ENCODE results near the gene PRKAG2. TPM values are rescaled to one million over a fixed set of nuclear protein-coding genes. Genes with fewer than 3 reads are reported as not detected.

The PRKAG2 gene
- total RNA-seq, 4 donors from 2014 or later, result 8.9 to 35.1 (median 13.6) TPM

- 61 to 76% methylated on average over 8 to 9 of the region's 9 CpGs for WGBS, 2 donors
- intact Hi-C loops (cut with DNase I), result no loop called here
- H3K4me3 ChIP-seq, result no peak overlapping the region
- no peaks in the 10 kb centered on the region for H3K4me1 ChIP-seq
- no peak for DNase-seq
- H3K27me3 ChIP-seq, result peaks cover 0 to 37% (median 0%) of the 10 kb centered on the region in 4 donors
- no peaks in the 10 kb centered on the region for H3K36me3 ChIP-seq
- TF ChIP-seq CTCF (IDR thresholded peaks at IDR 0.05) (no peak), POLR2A (IDR thresholded peaks at IDR 0.05) (no peak)
- H3K27ac ChIP-seq, result no peak overlapping the region
- peaks cover 0 to 4% (median 0%) of the 10 kb centered on the region in 3 donors for H3K9me3 ChIP-seq
Measured at GRCh38 chr7:151905353-151905752, 28.4 kb upstream of the PRKAG2 start.

GRCh38 chr7:151904270-151904669, 27.4 kb upstream of the PRKAG2 start:
- Histone ChIP-seq H3K27ac (no peak overlapping the region), H3K36me3 (no peaks in the 10 kb centered on the region), H3K4me1 (no peaks in the 10 kb centered on the region), H3K9me3 (peaks cover 0 to 4% (median 0%) of the 10 kb centered on the region in 3 donors), H3K4me3 (no peak overlapping the region), H3K27me3 (peaks cover 0 to 48% (median 0%) of the 10 kb centered on the region in 4 donors)
- DNase-seq, result no peak
- no peak for TF ChIP-seq POLR2A (IDR thresholded peaks at IDR 0.05)
- no peak for TF ChIP-seq CTCF (IDR thresholded peaks at IDR 0.05)
- intact Hi-C loops (cut with DNase I), result no loop called here
- WGBS, 2 donors, result 69 to 71% methylated on average over 5 to 6 of the region's 7 CpGs

GRCh38 chr7:151903249-151904032, 26.5 kb upstream of the PRKAG2 start:
- WGBS, 2 donors, result 62 to 64% methylated on average over 5 of the region's 9 CpGs
- H3K4me1 ChIP-seq, result no peaks in the 10 kb centered on the region
- H3K36me3 ChIP-seq, result no peaks in the 10 kb centered on the region
- no peak overlapping the region for H3K27ac ChIP-seq
- intact Hi-C loops (cut with DNase I), result no loop called here
- H3K4me3 ChIP-seq, result no peak overlapping the region
- DNase-seq, result no peak
- peaks cover 0 to 52% (median 0%) of the 10 kb centered on the region in 4 donors for H3K27me3 ChIP-seq
- peaks cover 0 to 4% (median 0%) of the 10 kb centered on the region in 3 donors for H3K9me3 ChIP-seq
- TF ChIP-seq POLR2A (IDR thresholded peaks at IDR 0.05) (no peak), CTCF (IDR thresholded peaks at IDR 0.05) (no peak)

GRCh38 chr7:151902311-151902710, 25.4 kb upstream of the PRKAG2 start:
- 82 to 84% methylated on average over 12 to 17 of the region's 17 CpGs for WGBS, 2 donors
- Histone ChIP-seq H3K4me3 (no peak overlapping the region), H3K27me3 (peaks cover 0 to 51% (median 0%) of the 10 kb centered on the region in 4 donors), H3K36me3 (no peaks in the 10 kb centered on the region), H3K9me3 (peaks cover 0 to 4% (median 0%) of the 10 kb centered on the region in 3 donors), H3K4me1 (peaks cover 0 to 8% (median 0%) of the 10 kb centered on the region in 3 donors), H3K27ac (no peak overlapping the region)
- TF ChIP-seq POLR2A (IDR thresholded peaks at IDR 0.05), result no peak
- TF ChIP-seq CTCF (IDR thresholded peaks at IDR 0.05), result no peak
- intact Hi-C loops (cut with DNase I), result no loop called here
- DNase-seq, result no peak

GRCh38 chr7:151901828-151902227, 24.9 kb upstream of the PRKAG2 start:
- Histone ChIP-seq H3K36me3 (no peaks in the 10 kb centered on the region), H3K4me1 (peaks cover under 1 to 13% (median 3%) of the 10 kb centered on the region in 3 donors), H3K9me3 (no peaks in the 10 kb centered on the region), H3K4me3 (no peak overlapping the region), H3K27me3 (peaks cover 0 to 51% (median 0%) of the 10 kb centered on the region in 4 donors), H3K27ac (no peak overlapping the region)
- WGBS, 2 donors, result 78 to 88% methylated on average over 5 of the region's 5 CpGs
- TF ChIP-seq CTCF (IDR thresholded peaks at IDR 0.05) (no peak), POLR2A (IDR thresholded peaks at IDR 0.05) (no peak)
- no peak for DNase-seq
- intact Hi-C loops (cut with DNase I), result no loop called here
